CD14-positive monocyte (primary cell): ENCODE results near the gene ZNF710. TPM values are rescaled to one million over a fixed set of nuclear protein-coding genes. Genes with fewer than 3 reads are reported as not detected.

ENCODE experiments used
- DNase-seq, 3 donors: peaks; one replicate each; pipeline ENCODE4 v3.0.0-alpha.2; 2011 to 2022
- H2AFZ ChIP-seq: 2 replicates; pipeline ENCODE4 v1.6.0; 2012; ENCODE audit warnings: mild to moderate bottlenecking, low read depth, low read length, inconsistent platforms; ENCODE audit not compliant: insufficient read depth, poor library complexity, severe bottlenecking
- H3K27ac ChIP-seq, 2 donors: 1 replicate in 1 of 2; 2 replicates in 1 of 2; pipeline ENCODE4 v1.5.1; 2012 to 2013; ENCODE audit warnings: low read length in 2 of 2, control low read depth in 1 of 2, inconsistent platforms in 1 of 2, low read depth in 1 of 2, mild to moderate bottlenecking in 1 of 2
- H3K27me3 ChIP-seq, 2 donors: one replicate each; pipeline versions ENCODE4 v1.6.0 to v1.6.1; 2011 to 2013; ENCODE audit warnings: low read length in 2 of 2; ENCODE audit not compliant: control insufficient read depth in 2 of 2, insufficient read depth in 2 of 2
- H3K36me3 ChIP-seq, 2 donors: replicated peaks in 1 of 2; 1 replicate in 1 of 2; 2 replicates in 1 of 2; pipeline versions ENCODE4 v1.5.1 to v1.6.1; 2012 to 2013; ENCODE audit warnings: low read length in 2 of 2, control low read depth in 1 of 2, inconsistent platforms in 1 of 2, mild to moderate bottlenecking in 1 of 2; ENCODE audit not compliant: insufficient read depth in 2 of 2, control insufficient read depth in 1 of 2
- H3K4me1 ChIP-seq, 2 donors: 1 replicate in 1 of 2; 2 replicates in 1 of 2; pipeline versions ENCODE4 v1.5.1 to v1.6.1; 2012 to 2013; ENCODE audit warnings: low read length in 2 of 2, control low read depth in 1 of 2, inconsistent platforms in 1 of 2, mild to moderate bottlenecking in 1 of 2, moderate library complexity in 1 of 2; ENCODE audit not compliant: insufficient read depth in 2 of 2, control insufficient read depth in 1 of 2
- H3K4me2 ChIP-seq: replicated peaks from 2 replicates; pipeline ENCODE3; 2012; ENCODE audit warnings: low read length, moderate library complexity, mild to moderate bottlenecking; ENCODE audit not compliant: poor library complexity, severe bottlenecking; ENCODE audit errors: extremely low read depth
- H3K4me3 ChIP-seq, 3 experiments: fragments of 200-600 bp in 1 of 3; sonication (generic) in 1 of 3; replicated peaks in 1 of 3; 1 replicate in 2 of 3; 2 replicates in 1 of 3; pipeline ENCODE4 v1.5.1; 2011 to 2013; ENCODE audit warnings: low read length in 3 of 3, mild to moderate bottlenecking in 3 of 3, control low read depth in 2 of 3, low read depth in 2 of 3, inconsistent platforms in 1 of 3, moderate library complexity in 1 of 3
- H3K79me2 ChIP-seq: 2 replicates; pipeline ENCODE4 v1.6.0; 2012; ENCODE audit warnings: mild to moderate bottlenecking, control low read depth, inconsistent platforms, low read length, moderate library complexity; ENCODE audit not compliant: insufficient read depth
- H3K9ac ChIP-seq: 2 replicates; pipeline ENCODE4 v1.6.0; 2017; ENCODE audit warnings: low read length, mild to moderate bottlenecking; ENCODE audit not compliant: insufficient read depth, poor library complexity, severe bottlenecking
- H3K9me3 ChIP-seq, 2 donors: replicated peaks in 1 of 2; 1 replicate in 1 of 2; 2 replicates in 1 of 2; pipeline versions ENCODE4 v1.5.1 to v1.6.1; 2012 to 2013; ENCODE audit warnings: low read length in 2 of 2, control low read depth in 1 of 2; ENCODE audit not compliant: control insufficient read depth in 1 of 2, insufficient read depth in 1 of 2
- H4K20me1 ChIP-seq: 2 replicates; pipeline ENCODE4 v1.6.0; 2012; ENCODE audit warnings: mild to moderate bottlenecking, low read length, control low read depth, moderate library complexity; ENCODE audit not compliant: insufficient read depth
- H3K27ac Mint-ChIP-seq, 7 donors: one replicate each; pipeline ENCODE4 v1.8.0; 2020; ENCODE audit warnings: mild to moderate bottlenecking in 7 of 7, mixed read lengths in 7 of 7, moderate library complexity in 6 of 7, inconsistent platforms in 2 of 7
- H3K27me3 Mint-ChIP-seq, 3 donors: one replicate each; pipeline ENCODE4 v1.8.0; 2021 to 2022; ENCODE audit warnings: low read depth in 3 of 3, mild to moderate bottlenecking in 3 of 3, mixed read lengths in 3 of 3, moderate library complexity in 3 of 3, inconsistent platforms in 1 of 3
- H3K36me3 Mint-ChIP-seq, 2 donors: one replicate each; pipeline ENCODE4 v1.8.0; 2020; ENCODE audit warnings: mixed read lengths in 2 of 2, inconsistent platforms in 1 of 2, mild to moderate bottlenecking in 1 of 2
- H3K4me1 Mint-ChIP-seq: one replicate; pipeline ENCODE4 v1.8.0; 2020; ENCODE audit warnings: mild to moderate bottlenecking, mixed read lengths
- H3K4me3 Mint-ChIP-seq, 2 donors: one replicate each; pipeline ENCODE4 v1.8.0; 2020; ENCODE audit warnings: mild to moderate bottlenecking in 2 of 2, mixed read lengths in 2 of 2, moderate library complexity in 1 of 2
- H3K9me3 Mint-ChIP-seq, 7 donors: one replicate each; pipeline ENCODE4 v1.8.0; 2020 to 2022; ENCODE audit warnings: mixed read lengths in 7 of 7, mild to moderate bottlenecking in 6 of 7, moderate library complexity in 6 of 7, inconsistent platforms in 2 of 7
- WGBS: methylation state at CpG from one replicate; pipeline ENCODE4 v1.1.5; 2013; ENCODE audit warnings: missing lambda C conversion rate; ENCODE audit not compliant: insufficient coverage; 5-methylcytosine and 5-hydroxymethylcytosine counted together
- intact Hi-C, 2 donors: fragments of 100-400 bp; cut with micrococcal nuclease; formaldehyde crosslinking; loops; one replicate each; pipeline versions ENCODE4 v1.15.0 to v1.15.1; 2023
- polyA plus RNA-seq, 3 donors: library from polyadenylated mRNA; depleted of rRNA in 1 of 3; unstranded in 2 of 3; stranded (reverse) in 1 of 3; fragments of 300-500 nt in 2 of 3; fragments of >200 nt in 1 of 3; fragmentation: Illumina TruSeq in 2 of 3; gene quantifications; 1 replicate in 2 of 3; 2 replicates in 1 of 3; pipeline ENCODE4 v1.2.3, GENCODE V29; 2012 to 2021
- TF ChIP-seq, protein P1 (sequence below): fragments of 200-600 bp; IDR thresholded peaks from one replicate; pipeline ENCODE4 v1.8.0; 2022; ENCODE audit warnings: antibody characterized with exemption, mild to moderate bottlenecking

The ZNF710 gene
- polyA plus RNA-seq, 3 donors, result 3.4 to 45.6 (median 4.8) TPM

DNA sequence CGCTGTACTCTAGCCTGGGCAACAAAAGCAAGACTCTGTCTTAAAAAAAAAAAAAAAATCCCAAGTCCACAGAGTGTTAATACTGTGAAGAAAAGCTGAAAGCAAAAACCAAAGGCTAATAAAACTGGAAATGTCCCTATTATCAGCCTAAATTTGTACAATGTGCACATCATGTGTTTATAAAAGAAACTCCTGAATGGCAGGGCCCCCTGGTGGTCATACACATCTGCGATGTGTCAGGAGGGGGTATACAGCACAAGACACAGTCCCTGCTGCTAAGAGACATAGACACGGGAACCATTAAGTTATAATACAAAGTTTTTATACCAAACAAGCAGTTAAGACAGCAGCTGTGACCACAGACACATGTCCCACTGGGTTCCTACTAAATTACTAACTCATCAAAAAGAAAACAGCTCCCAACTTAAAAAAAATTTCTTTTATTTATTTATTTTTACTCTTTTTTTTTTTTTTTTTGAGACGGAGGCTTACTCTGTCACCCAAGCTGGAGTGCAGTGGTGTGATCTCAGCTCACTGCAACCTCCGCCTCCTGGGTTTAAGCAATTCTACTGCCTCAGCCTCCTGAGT is 70.2 kb downstream of the ZNF710 start:
- Histone ChIP-seq H3K4me2 (peak overlapping the region; percentile 19), H3K27me3 (no peaks in the 10 kb centered on the region), H3K9me3 (no peaks in the 10 kb centered on the region), H3K79me2 (peaks cover 66% of the 10 kb centered on the region), H4K20me1 (peaks cover 7% of the 10 kb centered on the region), H2AFZ (no peak overlapping the region), H3K27ac (peak overlapping the region in 1 of 2 donors; percentile 71), H3K4me1 (peaks cover 29 to 44% of the 10 kb centered on the region in 2 donors), H3K9ac (no peak overlapping the region), H3K4me3 (no peak overlapping the region), H3K36me3 (peaks cover 61 to 81% of the 10 kb centered on the region in 2 donors)
- Mint-ChIP-seq H3K27me3 (peaks cover 0 to 2% (median 0%) of the 10 kb centered on the region in 3 donors), H3K4me1 (peaks cover 29% of the 10 kb centered on the region), H3K27ac (peak overlapping the region; percentile 60 to 88 (median 81)), H3K4me3 (no peak overlapping the region), H3K36me3 (peaks cover 70 to 81% of the 10 kb centered on the region in 2 donors), H3K9me3 (no peaks in the 10 kb centered on the region)
- TF ChIP-seq, protein P1, sequence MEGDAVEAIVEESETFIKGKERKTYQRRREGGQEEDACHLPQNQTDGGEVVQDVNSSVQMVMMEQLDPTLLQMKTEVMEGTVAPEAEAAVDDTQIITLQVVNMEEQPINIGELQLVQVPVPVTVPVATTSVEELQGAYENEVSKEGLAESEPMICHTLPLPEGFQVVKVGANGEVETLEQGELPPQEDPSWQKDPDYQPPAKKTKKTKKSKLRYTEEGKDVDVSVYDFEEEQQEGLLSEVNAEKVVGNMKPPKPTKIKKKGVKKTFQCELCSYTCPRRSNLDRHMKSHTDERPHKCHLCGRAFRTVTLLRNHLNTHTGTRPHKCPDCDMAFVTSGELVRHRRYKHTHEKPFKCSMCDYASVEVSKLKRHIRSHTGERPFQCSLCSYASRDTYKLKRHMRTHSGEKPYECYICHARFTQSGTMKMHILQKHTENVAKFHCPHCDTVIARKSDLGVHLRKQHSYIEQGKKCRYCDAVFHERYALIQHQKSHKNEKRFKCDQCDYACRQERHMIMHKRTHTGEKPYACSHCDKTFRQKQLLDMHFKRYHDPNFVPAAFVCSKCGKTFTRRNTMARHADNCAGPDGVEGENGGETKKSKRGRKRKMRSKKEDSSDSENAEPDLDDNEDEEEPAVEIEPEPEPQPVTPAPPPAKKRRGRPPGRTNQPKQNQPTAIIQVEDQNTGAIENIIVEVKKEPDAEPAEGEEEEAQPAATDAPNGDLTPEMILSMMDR, result peak; percentile 85
- 0% methylated on average over 1 of the region's 5 CpGs for WGBS
- DNase-seq, result peak; percentile 82 to 88 (median 87)
- intact Hi-C loops, result loop anchor here (5.0 kb wide), 5 partner anchors 34 to 319 kb away; partner anchors contain the start of genes ANPEP (in 1 of the 2) and MESP1 (in 1 of the 2)

DNA sequence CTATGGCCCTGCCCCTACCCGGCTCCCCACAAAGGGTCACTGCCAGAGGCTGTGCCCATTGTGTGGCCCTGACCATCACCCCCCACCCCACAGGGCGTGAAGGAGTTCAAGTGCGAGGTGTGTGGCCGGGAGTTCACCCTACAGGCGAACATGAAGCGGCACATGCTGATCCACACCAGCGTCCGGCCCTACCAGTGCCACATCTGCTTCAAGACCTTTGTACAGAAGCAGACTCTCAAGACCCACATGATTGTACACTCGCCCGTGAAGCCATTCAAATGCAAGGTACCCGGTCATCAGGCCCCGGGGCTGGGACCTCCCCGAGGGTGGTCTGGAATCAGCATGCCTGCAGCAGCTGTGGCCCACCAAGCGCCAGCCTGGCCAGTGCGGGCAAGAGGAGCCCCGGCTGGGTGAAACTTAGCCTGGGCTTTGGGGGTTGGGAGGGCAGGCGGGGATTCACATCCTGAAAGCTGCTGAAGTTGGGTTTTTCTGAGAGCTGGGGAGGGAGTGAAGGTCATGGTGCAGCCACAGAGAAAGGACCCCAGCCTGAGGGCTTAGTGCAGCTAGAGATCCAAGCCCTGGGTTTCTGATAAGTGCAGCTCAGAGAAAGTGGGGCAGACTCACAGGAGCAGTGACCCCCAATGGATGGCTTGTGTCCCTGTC is 72.0 kb downstream of the ZNF710 start:
- peak overlapping the region; percentile 15 to 86 (median 41) for H3K27ac Mint-ChIP-seq

More for the DNA sequence above, 72.0 kb downstream of the ZNF710 start:
- H2AFZ ChIP-seq, result no peak overlapping the region
- H3K4me1 Mint-ChIP-seq, result peaks cover 23% of the 10 kb centered on the region
- H3K36me3 ChIP-seq, result peaks cover 60 to 83% of the 10 kb centered on the region in 2 donors
- peaks cover 7% of the 10 kb centered on the region for H4K20me1 ChIP-seq
- H3K79me2 ChIP-seq, result peaks cover 52% of the 10 kb centered on the region
- no peaks in the 10 kb centered on the region for H3K9me3 ChIP-seq
- H3K27me3 ChIP-seq, result no peaks in the 10 kb centered on the region
- 97% methylated on average over 16 of the region's 17 CpGs for WGBS
- H3K4me3 ChIP-seq, result no peak overlapping the region
- peaks cover 0 to 2% (median 0%) of the 10 kb centered on the region in 3 donors for H3K27me3 Mint-ChIP-seq
- H3K27ac ChIP-seq, result peak overlapping the region in 1 of 2 donors; percentile 55
- TF ChIP-seq, protein P1, result no peak
- intact Hi-C loops, result loop anchor here (5.0 kb wide), 5 partner anchors 36 to 321 kb away; partner anchors contain the start of genes ANPEP (in 1 of the 2) and MESP1 (in 1 of the 2)
- no peaks in the 10 kb centered on the region for H3K9me3 Mint-ChIP-seq
- H3K36me3 Mint-ChIP-seq, result peaks cover 65 to 84% of the 10 kb centered on the region in 2 donors
- H3K4me2 ChIP-seq, result no peak overlapping the region
- H3K4me3 Mint-ChIP-seq, result no peak overlapping the region
- no peak for DNase-seq
- no peak overlapping the region for H3K9ac ChIP-seq
- peaks cover 23 to 33% of the 10 kb centered on the region in 2 donors for H3K4me1 ChIP-seq
